ENCODE results near the gene LRCH1. TPM values are rescaled to one million over a fixed set of nuclear protein-coding genes. Genes with fewer than 3 reads are reported as not detected.

The LRCH1 gene
- total RNA-seq, 1 donor from 2014 or later = 29.6 TPM

- peak; percentile 28 to 46 for DNase-seq (ENCODE audit: low spot score in 2 of 2, unreplicated experiment in 2 of 2)
- Mint-ChIP-seq H3K36me3 (no peaks in the 10 kb centered on the region), H3K27me3 (ENCODE audit: low read depth) (no peaks in the 10 kb centered on the region), H3K27ac (peak overlapping the region; percentile 98), H3K4me3 (peak overlapping the region; percentile 95), H3K4me1 (peaks cover 42% of the 10 kb centered on the region), H3K9me3 (no peaks in the 10 kb centered on the region)
- no peak for TF ChIP-seq CTCF (IDR thresholded peaks at IDR 0.05; ENCODE audit: unreplicated experiment)
Observed at GRCh38 chr13:46553521-46553885, 533 bp downstream of the LRCH1 start.

- TF ChIP-seq CTCF (IDR thresholded peaks at IDR 0.05; ENCODE audit: unreplicated experiment) = no peak
- peak; percentile 52 to 77 for DNase-seq (ENCODE audit: low spot score in 2 of 2, unreplicated experiment in 2 of 2)
- Mint-ChIP-seq H3K27ac (peak overlapping the region; percentile 98), H3K36me3 (no peaks in the 10 kb centered on the region), H3K4me1 (peaks cover 45% of the 10 kb centered on the region), H3K4me3 (peak overlapping the region; percentile 95), H3K27me3 (ENCODE audit: low read depth) (no peaks in the 10 kb centered on the region), H3K9me3 (no peaks in the 10 kb centered on the region)
Observed at GRCh38 chr13:46553886-46554858, 1.2 kb downstream of the LRCH1 start.

- TF ChIP-seq CTCF (IDR thresholded peaks at IDR 0.05; ENCODE audit: unreplicated experiment) = no peak
- H3K4me3 Mint-ChIP-seq = peak overlapping the region; percentile 95
- peak overlapping the region; percentile 98 for H3K27ac Mint-ChIP-seq
- no peak for DNase-seq (ENCODE audit: low spot score in 2 of 2, unreplicated experiment in 2 of 2)
- no peaks in the 10 kb centered on the region for H3K9me3 Mint-ChIP-seq
- peaks cover 45% of the 10 kb centered on the region for H3K4me1 Mint-ChIP-seq
- H3K27me3 Mint-ChIP-seq (ENCODE audit: low read depth) = no peaks in the 10 kb centered on the region
- no peaks in the 10 kb centered on the region for H3K36me3 Mint-ChIP-seq
Observed at GRCh38 chr13:46554951-46555350, 2.0 kb downstream of the LRCH1 start.

GRCh38 chr13:46555722-46556417 is 2.9 kb downstream of the LRCH1 start:
- Mint-ChIP-seq H3K36me3 (no peaks in the 10 kb centered on the region), H3K27me3 (ENCODE audit: low read depth) (no peaks in the 10 kb centered on the region), H3K9me3 (no peaks in the 10 kb centered on the region), H3K4me3 (peak overlapping the region; percentile 95), H3K4me1 (peaks cover 45% of the 10 kb centered on the region), H3K27ac (peak overlapping the region; percentile 98)
- no peak for DNase-seq (ENCODE audit: low spot score in 2 of 2, unreplicated experiment in 2 of 2)
- TF ChIP-seq CTCF (IDR thresholded peaks at IDR 0.05; ENCODE audit: unreplicated experiment) = no peak

GRCh38 chr13:46556418-46556779 is 3.4 kb downstream of the LRCH1 start:
- no peak for TF ChIP-seq CTCF (IDR thresholded peaks at IDR 0.05; ENCODE audit: unreplicated experiment)
- H3K27ac Mint-ChIP-seq = peak overlapping the region; percentile 98
- H3K4me1 Mint-ChIP-seq = peaks cover 42% of the 10 kb centered on the region
- H3K27me3 Mint-ChIP-seq (ENCODE audit: low read depth) = no peaks in the 10 kb centered on the region
- H3K9me3 Mint-ChIP-seq = no peaks in the 10 kb centered on the region
- no peaks in the 10 kb centered on the region for H3K36me3 Mint-ChIP-seq
- no peak for DNase-seq (ENCODE audit: low spot score in 2 of 2, unreplicated experiment in 2 of 2)
- no peak overlapping the region for H3K4me3 Mint-ChIP-seq
